Neutrophil (primary cell): ENCODE results near the gene SEPTIN6.
A peak's percentile ranks its signal among the peaks of the same experiment; 100 is the strongest.

Experiments
- H3K27ac ChIP-seq: fragments of 200-600 bp; sonication (generic); 2 replicates; pipeline ENCODE4 v1.5.1; 2016; ENCODE audit warnings: mild to moderate bottlenecking, moderate library complexity
- H3K27me3 ChIP-seq: fragments of 200-600 bp; sonication (generic); 2 replicates; pipeline ENCODE4 v1.6.0; 2016; ENCODE audit warnings: mild to moderate bottlenecking
- H3K36me3 ChIP-seq: fragments of 200-600 bp; sonication (generic); 2 replicates; pipeline ENCODE4 v1.5.1; 2017
- H3K4me1 ChIP-seq, 2 experiments: fragments of 200-600 bp in 1 of 2; sonication (generic) in 1 of 2; 1 replicate in 1 of 2; 2 replicates in 1 of 2; pipeline versions ENCODE4 v1.5.1 to v1.6.1; 2013 to 2016; ENCODE audit warnings: low read depth in 1 of 2, low read length in 1 of 2, mild to moderate bottlenecking in 1 of 2, moderate library complexity in 1 of 2; ENCODE audit not compliant: control insufficient read depth in 1 of 2, insufficient read depth in 1 of 2
- H3K4me3 ChIP-seq, 2 experiments: fragments of 200-600 bp in 1 of 2; sonication (generic) in 1 of 2; 1 replicate in 1 of 2; 2 replicates in 1 of 2; pipeline ENCODE4 v1.5.1; 2013 to 2016; ENCODE audit warnings: low read depth in 1 of 2, low read length in 1 of 2, mild to moderate bottlenecking in 1 of 2, moderate library complexity in 1 of 2
- H3K9me3 ChIP-seq: fragments of 200-600 bp; sonication (generic); 2 replicates; pipeline ENCODE4 v1.5.1; 2016
- CTCF ChIP-seq: fragments of 200-600 bp; sonication (generic); IDR thresholded peaks from 2 replicates; pipeline ENCODE4 v1.5.1; 2016; ENCODE audit warnings: antibody characterized with exemption

Gene SEPTIN6

GRCh38 chrX:119709630-119710029 lies 16.7 kb upstream of the SEPTIN6 start:
- Histone ChIP-seq H3K9me3 (no peaks in the 10 kb centered on the region), H3K36me3 (no peaks in the 10 kb centered on the region), H3K27me3 (no peaks in the 10 kb centered on the region), H3K4me3 (no peak overlapping the region), H3K27ac (no peak overlapping the region), H3K4me1 (no peaks in the 10 kb centered on the region)
- no peak for TF ChIP-seq CTCF

- no peaks in the 10 kb centered on the region for H3K36me3 ChIP-seq
- H3K27ac ChIP-seq = no peak overlapping the region
- H3K4me3 ChIP-seq = no peak overlapping the region
- TF ChIP-seq CTCF = no peak
- no peaks in the 10 kb centered on the region for H3K9me3 ChIP-seq
- H3K27me3 ChIP-seq = no peaks in the 10 kb centered on the region
- H3K4me1 ChIP-seq = no peaks in the 10 kb centered on the region
Measured at GRCh38 chrX:119708936-119709335, 16.0 kb upstream of the SEPTIN6 start.

GRCh38 chrX:119706616-119707015 lies 13.6 kb upstream of the SEPTIN6 start:
- no peaks in the 10 kb centered on the region for H3K9me3 ChIP-seq
- no peaks in the 10 kb centered on the region for H3K4me1 ChIP-seq
- no peaks in the 10 kb centered on the region for H3K27me3 ChIP-seq
- TF ChIP-seq CTCF = no peak
- no peaks in the 10 kb centered on the region for H3K36me3 ChIP-seq
- H3K27ac ChIP-seq = no peak overlapping the region
- H3K4me3 ChIP-seq = no peak overlapping the region

- no peak overlapping the region for H3K27ac ChIP-seq
- TF ChIP-seq CTCF = peak; percentile 32
- H3K4me1 ChIP-seq = peaks cover 5 to 6% of the 10 kb centered on the region in 2 experiments
- no peaks in the 10 kb centered on the region for H3K27me3 ChIP-seq
- H3K9me3 ChIP-seq = no peaks in the 10 kb centered on the region
- no peak overlapping the region for H3K4me3 ChIP-seq
- no peaks in the 10 kb centered on the region for H3K36me3 ChIP-seq
Measured at GRCh38 chrX:119698845-119699244, 5.9 kb upstream of the SEPTIN6 start.

GRCh38 chrX:119696251-119696890 lies 3.4 kb upstream of the SEPTIN6 start:
- TF ChIP-seq CTCF = no peak
- peaks cover 12 to 16% of the 10 kb centered on the region in 2 experiments for H3K4me1 ChIP-seq
- no peak overlapping the region for H3K27ac ChIP-seq

More at GRCh38 chrX:119696251-119696890, 3.4 kb upstream of the SEPTIN6 start:
- Histone ChIP-seq H3K4me3 (no peak overlapping the region), H3K9me3 (no peaks in the 10 kb centered on the region), H3K36me3 (no peaks in the 10 kb centered on the region), H3K27me3 (no peaks in the 10 kb centered on the region)
